H9 (cell line): ENCODE data around the gene SLC37A2. TPM values are rescaled to one million over a fixed set of nuclear protein-coding genes. Genes with fewer than 3 reads are reported as not detected.

Source experiments
- DNase-seq: peaks from one replicate; pipeline ENCODE4 v3.0.0-alpha.2; 2017
- H2AFZ ChIP-seq: one replicate; pipeline ENCODE4 v1.6.1; 2013; ENCODE audit warnings: mild to moderate bottlenecking, low read length, control low read depth, moderate library complexity
- H2AK5ac ChIP-seq: 2 replicates; pipeline ENCODE4 v1.6.1; 2013; ENCODE audit warnings: low read length, control low read depth, mixed read lengths; ENCODE audit not compliant: insufficient read length
- H2BK120ac ChIP-seq: one replicate; pipeline ENCODE4 v1.6.1; 2013; ENCODE audit warnings: low read depth, mild to moderate bottlenecking, low read length, control low read depth, inconsistent platforms; ENCODE audit not compliant: poor library complexity, severe bottlenecking
- H2BK12ac ChIP-seq: 2 replicates; pipeline ENCODE4 v1.6.1; 2013; ENCODE audit warnings: low read length, control low read depth, mixed read lengths, low read depth; ENCODE audit not compliant: insufficient read length
- H2BK15ac ChIP-seq: 2 replicates; pipeline ENCODE4 v1.6.1; 2013; ENCODE audit warnings: low read depth, low read length, control low read depth
- H2BK20ac ChIP-seq: one replicate; pipeline ENCODE4 v1.6.1; 2013; ENCODE audit warnings: low read depth, mild to moderate bottlenecking, low read length, control low read depth, inconsistent platforms; ENCODE audit not compliant: poor library complexity, severe bottlenecking
- H2BK5ac ChIP-seq: 2 replicates; pipeline ENCODE4 v1.6.1; 2013; ENCODE audit warnings: low read length, control low read depth, mixed read lengths; ENCODE audit not compliant: insufficient read length
- H3K14ac ChIP-seq: 2 replicates; pipeline ENCODE4 v1.6.1; 2013; ENCODE audit warnings: low read length, control low read depth; ENCODE audit not compliant: insufficient read depth
- H3K18ac ChIP-seq: 2 replicates; pipeline ENCODE4 v1.6.1; 2013; ENCODE audit warnings: low read depth, mild to moderate bottlenecking, mixed read lengths, low read length, control low read depth; ENCODE audit not compliant: insufficient read length
- H3K23ac ChIP-seq: 2 replicates; pipeline ENCODE4 v1.6.1; 2013; ENCODE audit warnings: low read length, control low read depth, mixed read lengths, low read depth; ENCODE audit not compliant: insufficient read length
- H3K23me2 ChIP-seq: 2 replicates; pipeline ENCODE4 v1.6.1; 2013; ENCODE audit warnings: low read depth, mild to moderate bottlenecking, mixed read lengths, low read length, control low read depth; ENCODE audit not compliant: insufficient read length, poor library complexity, severe bottlenecking
- H3K27ac ChIP-seq: 2 replicates; pipeline ENCODE4 v1.5.1; 2013; ENCODE audit warnings: low read length, control low read depth, mixed read lengths, low read depth; ENCODE audit not compliant: insufficient read length
- H3K27me3 ChIP-seq: 2 replicates; pipeline ENCODE4 v1.6.1; 2013; ENCODE audit warnings: low read length, control low read depth, inconsistent platforms; ENCODE audit not compliant: insufficient read depth
- H3K4ac ChIP-seq: 2 replicates; pipeline ENCODE4 v1.6.1; 2013; ENCODE audit warnings: low read depth, mild to moderate bottlenecking, control low read depth, inconsistent platforms, low read length, moderate library complexity
- H3K4me1 ChIP-seq: 2 replicates; pipeline ENCODE4 v1.6.1; 2013; ENCODE audit warnings: low read length, control low read depth, inconsistent platforms; ENCODE audit not compliant: insufficient read depth
- H3K4me2 ChIP-seq: 2 replicates; pipeline ENCODE4 v1.6.1; 2013; ENCODE audit warnings: low read length, control low read depth, mixed read lengths; ENCODE audit not compliant: insufficient read length, insufficient read depth
- H3K56ac ChIP-seq: 2 replicates; pipeline ENCODE4 v1.6.1; 2013; ENCODE audit warnings: low read depth, mild to moderate bottlenecking, mixed read lengths, low read length, control low read depth; ENCODE audit not compliant: insufficient read length
- H3K79me1 ChIP-seq: 2 replicates; pipeline ENCODE4 v1.6.1; 2013; ENCODE audit warnings: low read depth, mild to moderate bottlenecking, moderate library complexity, low read length, control low read depth, inconsistent platforms; ENCODE audit not compliant: insufficient read depth, poor library complexity, severe bottlenecking
- H3K79me2 ChIP-seq: 2 replicates; pipeline ENCODE4 v1.6.1; 2013; ENCODE audit warnings: low read length, control low read depth, inconsistent platforms; ENCODE audit not compliant: insufficient read depth
- H3K9ac ChIP-seq: 2 replicates; pipeline ENCODE4 v1.6.1; 2013; ENCODE audit warnings: low read length, control low read depth, mixed read lengths; ENCODE audit not compliant: insufficient read length; ENCODE audit errors: extremely low read depth
- H3K9me3 ChIP-seq: one replicate; pipeline ENCODE4 v1.6.1; 2013; ENCODE audit warnings: low read depth, low read length, inconsistent platforms; ENCODE audit not compliant: control insufficient read depth
- H3T11ph ChIP-seq: one replicate; pipeline ENCODE4 v1.6.1; 2013; ENCODE audit warnings: mild to moderate bottlenecking, low read length, control low read depth, inconsistent platforms
- H4K20me1 ChIP-seq: one replicate; pipeline ENCODE4 v1.6.1; 2013; ENCODE audit not compliant: control insufficient read depth, insufficient read length, insufficient read depth
- H4K5ac ChIP-seq: 2 replicates; pipeline ENCODE4 v1.6.1; 2013; ENCODE audit warnings: low read depth, mild to moderate bottlenecking, mixed read lengths, low read length, control low read depth; ENCODE audit not compliant: insufficient read length
- H4K8ac ChIP-seq: replicated peaks from 2 replicates; pipeline ENCODE4 v1.6.1; 2013; ENCODE audit warnings: low read length, control low read depth, mixed read lengths, low read depth; ENCODE audit not compliant: insufficient read length
- H4K91ac ChIP-seq: 2 replicates; pipeline ENCODE4 v1.6.1; 2013; ENCODE audit warnings: low read depth, mild to moderate bottlenecking, moderate library complexity, mixed read lengths, low read length, control low read depth; ENCODE audit not compliant: insufficient read length
- H3K27ac Mint-ChIP-seq, 3 experiments: 2 replicates in 2 of 3; 3 replicates in 1 of 3; pipeline ENCODE4 v1.8.0; 2020 to 2021; ENCODE audit warnings: mixed read lengths in 3 of 3, mild to moderate bottlenecking in 1 of 3, moderate library complexity in 1 of 3
- H3K27me3 Mint-ChIP-seq: 2 replicates; pipeline ENCODE4 v1.8.0; 2021; ENCODE audit warnings: low read depth, mild to moderate bottlenecking, moderate library complexity, mixed read lengths
- H3K36me3 Mint-ChIP-seq, 3 experiments: 2 replicates in 2 of 3; 3 replicates in 1 of 3; pipeline ENCODE4 v1.8.0; 2020 to 2021; ENCODE audit warnings: low read depth in 3 of 3, mixed read lengths in 3 of 3; ENCODE audit not compliant: insufficient read depth in 1 of 3
- H3K4me1 Mint-ChIP-seq, 2 experiments: 2 replicates each; pipeline ENCODE4 v1.8.0; 2020; ENCODE audit warnings: mixed read lengths in 2 of 2
- H3K4me3 Mint-ChIP-seq, 2 experiments: 2 replicates in 1 of 2; 3 replicates in 1 of 2; pipeline ENCODE4 v1.8.0; 2020 to 2021; ENCODE audit warnings: mild to moderate bottlenecking in 2 of 2, mixed read lengths in 2 of 2, moderate library complexity in 1 of 2
- H3K9me3 Mint-ChIP-seq, 2 experiments: 2 replicates in 1 of 2; 3 replicates in 1 of 2; pipeline ENCODE4 v1.8.0; 2020; ENCODE audit warnings: mild to moderate bottlenecking in 2 of 2, mixed read lengths in 2 of 2, moderate library complexity in 1 of 2
- CTCF ChIP-seq: fragments of 200-600 bp; sonication (generic); conservative IDR thresholded peaks from 3 replicates; pipeline ENCODE4 v1.8.0; 2021; ENCODE audit warnings: antibody characterized with exemption, mild to moderate bottlenecking
- WGBS: extraction: QIAGEN DNeasy Blood & Tissue Kit; methylation state at CpG from one replicate; pipeline ENCODE4 v1.1.7; 2013; ENCODE audit warnings: missing lambda C conversion rate, low lambda C conversion rate, mixed read lengths; ENCODE audit not compliant: insufficient read length; ENCODE audit errors: extremely low coverage; 5-methylcytosine and 5-hydroxymethylcytosine counted together
- total RNA-seq: library from RNA; stranded (reverse); gene quantifications from 2 replicates; pipeline ENCODE4 v1.2.1, GENCODE V29; 2021

SLC37A2 gene
- total RNA-seq, 1 experiment from 2014 or later, result 1.2 TPM

- Histone ChIP-seq H2BK120ac (no peak overlapping the region), H4K91ac (no peak overlapping the region), H2AFZ (no peak overlapping the region), H3T11ph (no peak overlapping the region), H3K14ac (no peak overlapping the region), H3K79me1 (no peaks in the 10 kb centered on the region), H2BK15ac (no peak overlapping the region), H3K9ac (no peak overlapping the region), H3K4ac (no peak overlapping the region), H2AK5ac (no peak overlapping the region), H3K4me2 (no peak overlapping the region), H3K56ac (no peak overlapping the region), H3K23ac (no peak overlapping the region), H4K20me1 (no peaks in the 10 kb centered on the region), H2BK12ac (no peak overlapping the region), H2BK5ac (no peak overlapping the region), H3K4me1 (no peaks in the 10 kb centered on the region), H2BK20ac (no peak overlapping the region), H3K27me3 (no peaks in the 10 kb centered on the region), H3K9me3 (no peaks in the 10 kb centered on the region), H3K79me2 (no peaks in the 10 kb centered on the region), H4K8ac (no peak overlapping the region), H3K23me2 (no peaks in the 10 kb centered on the region), H3K18ac (no peak overlapping the region), H3K27ac (no peak overlapping the region), H4K5ac (no peak overlapping the region)
- H3K27me3 Mint-ChIP-seq, result peaks cover 10% of the 10 kb centered on the region
- no peaks in the 10 kb centered on the region for H3K36me3 Mint-ChIP-seq
- H3K4me3 Mint-ChIP-seq, result no peak overlapping the region
- no CpG with 5 or more reads among the region's 12 CpGs for WGBS
- no peak for DNase-seq
- peaks cover 16 to 22% of the 10 kb centered on the region in 2 experiments for H3K4me1 Mint-ChIP-seq
- no peak for TF ChIP-seq CTCF
- no peaks in the 10 kb centered on the region for H3K9me3 Mint-ChIP-seq
- no peak overlapping the region for H3K27ac Mint-ChIP-seq
These were observed 9.3 kb downstream of the SLC37A2 start for GRCh38 chr11:125072218-125072960.
